HG03565 (cell line): ENCODE results near the gene CANX.

Experiments used
- ATAC-seq: cut with Tn5 transposase; IDR thresholded peaks from one replicate; pipeline ENCODE4 v1.9.1; 2021; ENCODE audit warnings: mild to moderate bottlenecking, moderate library complexity; ENCODE audit not compliant: unreplicated experiment

Gene CANX

DNA sequence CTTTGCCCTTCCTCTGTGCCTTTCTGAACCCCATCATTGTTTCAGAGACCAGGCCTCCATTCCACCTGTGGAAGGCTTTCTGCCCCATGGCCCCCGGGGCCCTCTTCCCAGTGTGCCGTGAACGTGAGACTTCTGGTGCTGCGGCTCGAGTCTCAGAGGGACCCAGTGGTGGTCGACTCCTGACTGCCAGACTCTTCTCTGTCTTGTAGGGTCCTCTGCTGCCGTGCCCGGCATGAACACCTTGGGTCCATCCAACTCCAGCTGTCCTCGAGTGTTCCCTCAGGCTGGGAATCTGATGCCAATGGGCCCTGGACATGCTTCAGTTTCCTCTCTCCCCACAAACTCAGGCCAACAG, 74.9 kb downstream of the CANX start:
- ATAC-seq = no peak

- no peak for ATAC-seq
Measured at GRCh38 chr5:179774442-179774841, 75.7 kb downstream of the CANX start.

DNA sequence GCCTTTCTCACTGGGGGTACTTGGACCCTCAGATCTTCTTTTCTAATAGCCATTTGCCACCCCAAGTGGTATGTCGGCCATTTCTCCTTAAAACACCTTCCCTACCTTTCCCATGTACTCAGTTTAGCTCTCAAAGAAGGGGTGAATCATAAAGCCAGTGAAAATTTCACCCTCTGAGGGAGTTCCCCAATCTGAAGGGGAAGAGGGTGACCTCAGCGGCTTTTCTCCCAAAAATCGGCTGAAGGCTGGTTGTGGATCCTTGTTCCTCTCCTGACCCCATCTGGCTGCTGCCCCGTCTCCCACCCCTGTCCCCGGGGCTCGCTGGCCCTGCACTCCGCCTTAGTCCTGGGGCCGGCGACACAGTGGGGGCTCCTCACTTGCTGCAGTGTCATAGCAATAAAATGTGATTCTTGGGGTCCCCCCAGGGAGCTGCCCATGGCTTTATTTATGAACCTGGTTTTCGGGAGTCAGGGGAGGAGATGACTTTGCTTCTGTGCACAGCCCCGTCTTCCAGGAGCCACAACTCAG, 77.7 kb downstream of the CANX start:
- ATAC-seq = no peak

DNA sequence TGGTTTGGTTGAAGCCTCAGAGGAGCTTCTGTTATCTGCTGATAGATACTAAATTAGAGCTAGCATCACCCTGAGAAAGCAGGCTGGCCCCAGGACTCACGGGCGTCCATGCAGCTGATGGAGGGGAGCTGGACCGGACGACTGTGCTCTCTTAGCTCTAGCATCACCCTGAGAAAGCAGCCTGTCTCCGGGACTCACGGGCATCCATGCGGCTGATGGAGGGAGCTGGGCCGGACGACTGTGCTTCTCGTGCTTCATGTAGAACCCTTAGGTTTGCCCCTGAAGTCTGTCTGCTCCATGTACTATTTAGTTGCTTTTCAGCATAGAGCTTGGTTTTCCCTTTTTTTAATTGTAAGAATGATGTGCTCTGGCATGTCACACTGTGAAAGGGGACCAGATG, 78.7 kb downstream of the CANX start:
- ATAC-seq = no peak

GRCh38 chr5:179777909-179778308, 79.1 kb downstream of the CANX start:
- ATAC-seq = no peak

GRCh38 chr5:179778591-179778990, 79.8 kb downstream of the CANX start:
- no peak for ATAC-seq

DNA sequence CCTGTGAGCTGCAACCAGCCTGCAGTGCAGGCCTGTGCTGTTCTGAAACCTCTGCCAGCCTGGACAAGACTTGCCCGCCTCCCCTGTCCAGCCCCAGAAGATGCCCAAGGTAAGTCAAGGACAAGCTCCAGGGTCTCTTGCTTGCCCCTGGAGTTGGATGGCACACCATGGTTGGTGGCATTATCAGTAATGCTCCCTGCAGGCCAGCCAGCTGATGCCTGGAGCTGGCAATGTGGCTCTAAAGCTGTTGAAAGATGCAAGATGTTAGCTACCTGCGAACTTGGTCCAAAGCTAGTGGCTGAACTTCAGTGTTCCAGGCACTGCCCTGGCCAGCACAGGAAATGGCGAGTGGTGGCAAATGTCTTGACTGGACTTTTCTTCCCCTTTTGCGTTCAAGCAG, 81.1 kb downstream of the CANX start:
- ATAC-seq = no peak

- no peak for ATAC-seq
Measured at GRCh38 chr5:179780362-179780761, 81.6 kb downstream of the CANX start.
